Loucy (cell line): Measurements from ENCODE around the gene MAT1A.

Experiments used
- H2AFZ ChIP-seq: fragments of 200-600 bp; sonication (generic); 2 replicates; pipeline ENCODE4 v1.6.0; 2016; ENCODE audit warnings: antibody characterized with exemption, mild to moderate bottlenecking, low read length, moderate library complexity
- H3F3A ChIP-seq: fragments of 200-600 bp; 2 replicates; pipeline ENCODE4 v1.6.0; 2016; ENCODE audit warnings: antibody characterized with exemption, low read depth, mild to moderate bottlenecking
- H3K27me3 ChIP-seq: fragments of 200-600 bp; sonication (generic); 2 replicates; pipeline ENCODE4 v1.6.1; 2014; ENCODE audit warnings: low read length, mild to moderate bottlenecking; ENCODE audit not compliant: insufficient read depth, poor library complexity, severe bottlenecking
- H3K36me3 ChIP-seq: fragments of 200-600 bp; sonication (generic); 2 replicates; pipeline ENCODE4 v1.6.1; 2016; ENCODE audit warnings: low read length; ENCODE audit not compliant: insufficient read depth
- H3K4me1 ChIP-seq: fragments of 200-600 bp; sonication (generic); 2 replicates; pipeline ENCODE4 v1.5.1; 2014; ENCODE audit warnings: low read length, mild to moderate bottlenecking; ENCODE audit not compliant: insufficient read depth, poor library complexity, severe bottlenecking
- H3K4me2 ChIP-seq: fragments of 200-600 bp; sonication (generic); 2 replicates; pipeline ENCODE4 v1.6.0; 2014; ENCODE audit warnings: antibody characterized with exemption, low read length, low read depth, mild to moderate bottlenecking; ENCODE audit not compliant: poor library complexity, severe bottlenecking
- H3K4me3 ChIP-seq: fragments of 200-600 bp; sonication (generic); 2 replicates; pipeline ENCODE4 v1.5.1; 2014; ENCODE audit warnings: low read length, mild to moderate bottlenecking, mixed read lengths; ENCODE audit not compliant: poor library complexity, severe bottlenecking
- H3K79me2 ChIP-seq: fragments of 200-600 bp; sonication (generic); 2 replicates; pipeline ENCODE4 v1.6.1; 2014; ENCODE audit warnings: low read length; ENCODE audit not compliant: insufficient read depth
- H3K9ac ChIP-seq: fragments of 200-600 bp; sonication (generic); 2 replicates; pipeline ENCODE4 v1.6.0; 2014; ENCODE audit warnings: mild to moderate bottlenecking, low read depth, low read length, moderate library complexity; ENCODE audit not compliant: poor library complexity, severe bottlenecking
- H3K9me2 ChIP-seq: fragments of 200-600 bp; sonication (generic); replicated peaks from 2 replicates; pipeline ENCODE4 v1.6.1; 2016; ENCODE audit warnings: low read depth, low read length, mixed read lengths
- H3K9me3 ChIP-seq: fragments of 200-600 bp; sonication (generic); 2 replicates; pipeline ENCODE4 v1.6.1; 2014; ENCODE audit warnings: mild to moderate bottlenecking, antibody characterized with exemption, low read length, low read depth; ENCODE audit not compliant: insufficient read depth
- H4K20me1 ChIP-seq: fragments of 200-600 bp; sonication (generic); 2 replicates; pipeline ENCODE4 v1.6.0; 2014; ENCODE audit warnings: antibody characterized with exemption, low read length, mild to moderate bottlenecking; ENCODE audit not compliant: insufficient read depth, poor library complexity, severe bottlenecking
- EZH2phosphoT487 ChIP-seq: fragments of 200-600 bp; IDR thresholded peaks from 2 replicates; pipeline ENCODE4 v1.6.1; 2018; ENCODE audit warnings: antibody characterized with exemption, mild to moderate bottlenecking, moderate library complexity, borderline replicate concordance
- TF ChIP-seq, protein P1 (sequence below): fragments of 200-600 bp; sonication (generic); conservative IDR thresholded peaks from 2 replicates; pipeline ENCODE4 v1.5.1; 2014; ENCODE audit warnings: mild to moderate bottlenecking, antibody characterized with exemption, low read length

Gene MAT1A

DNA sequence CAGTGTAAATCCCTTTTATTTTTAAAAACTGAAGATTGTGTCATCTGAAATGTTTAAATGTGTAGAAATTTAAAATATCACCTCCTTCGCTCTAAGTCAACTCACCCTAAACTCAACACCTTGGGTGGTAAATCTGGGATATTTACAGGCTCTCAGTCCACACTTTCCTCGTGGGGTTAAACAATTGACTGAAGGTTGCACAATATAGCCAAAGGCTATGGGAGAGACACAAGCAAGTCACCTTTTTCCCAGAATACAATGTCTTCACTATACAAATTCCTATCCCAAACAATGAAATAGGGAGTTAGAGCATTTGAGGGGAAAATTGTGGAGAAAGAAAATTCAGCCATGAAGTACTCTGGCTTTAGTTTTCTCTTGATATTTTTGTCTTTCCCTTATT lies 32.7 kb upstream of the MAT1A start:
- H3F3A ChIP-seq = no peaks in the 10 kb centered on the region
- H3K36me3 ChIP-seq = no peaks in the 10 kb centered on the region
- no peaks in the 10 kb centered on the region for H4K20me1 ChIP-seq
- TF ChIP-seq EZH2phosphoT487 = no peak
- TF ChIP-seq, protein P1, sequence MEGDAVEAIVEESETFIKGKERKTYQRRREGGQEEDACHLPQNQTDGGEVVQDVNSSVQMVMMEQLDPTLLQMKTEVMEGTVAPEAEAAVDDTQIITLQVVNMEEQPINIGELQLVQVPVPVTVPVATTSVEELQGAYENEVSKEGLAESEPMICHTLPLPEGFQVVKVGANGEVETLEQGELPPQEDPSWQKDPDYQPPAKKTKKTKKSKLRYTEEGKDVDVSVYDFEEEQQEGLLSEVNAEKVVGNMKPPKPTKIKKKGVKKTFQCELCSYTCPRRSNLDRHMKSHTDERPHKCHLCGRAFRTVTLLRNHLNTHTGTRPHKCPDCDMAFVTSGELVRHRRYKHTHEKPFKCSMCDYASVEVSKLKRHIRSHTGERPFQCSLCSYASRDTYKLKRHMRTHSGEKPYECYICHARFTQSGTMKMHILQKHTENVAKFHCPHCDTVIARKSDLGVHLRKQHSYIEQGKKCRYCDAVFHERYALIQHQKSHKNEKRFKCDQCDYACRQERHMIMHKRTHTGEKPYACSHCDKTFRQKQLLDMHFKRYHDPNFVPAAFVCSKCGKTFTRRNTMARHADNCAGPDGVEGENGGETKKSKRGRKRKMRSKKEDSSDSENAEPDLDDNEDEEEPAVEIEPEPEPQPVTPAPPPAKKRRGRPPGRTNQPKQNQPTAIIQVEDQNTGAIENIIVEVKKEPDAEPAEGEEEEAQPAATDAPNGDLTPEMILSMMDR = no peak
- no peaks in the 10 kb centered on the region for H3K79me2 ChIP-seq
- no peaks in the 10 kb centered on the region for H3K9me2 ChIP-seq
- H3K27me3 ChIP-seq = no peaks in the 10 kb centered on the region
- no peak overlapping the region for H3K4me3 ChIP-seq
- no peak overlapping the region for H3K4me2 ChIP-seq
- H3K9me3 ChIP-seq = no peaks in the 10 kb centered on the region
- no peak overlapping the region for H2AFZ ChIP-seq
- no peak overlapping the region for H3K9ac ChIP-seq
- peaks cover 16% of the 10 kb centered on the region for H3K4me1 ChIP-seq

DNA sequence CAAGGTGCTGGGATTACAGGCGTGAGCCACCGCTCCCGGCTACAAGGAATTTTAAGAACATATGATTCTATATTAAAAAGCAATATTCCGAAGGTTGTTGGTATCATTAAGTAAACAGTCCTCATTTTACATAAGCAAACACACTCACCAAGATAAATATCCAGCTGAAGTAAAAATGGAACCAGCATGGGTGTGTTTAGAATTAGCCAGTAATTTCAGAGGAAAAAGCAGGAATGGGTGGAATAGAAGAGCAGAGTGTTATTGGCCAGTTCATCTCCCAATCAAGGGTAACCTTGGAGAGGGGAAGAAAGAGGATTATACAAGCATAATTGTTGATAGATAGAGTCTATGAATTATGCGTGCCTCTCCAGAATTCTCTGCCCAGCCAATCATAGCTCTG lies 31.7 kb upstream of the MAT1A start:
- Histone ChIP-seq H4K20me1 (no peaks in the 10 kb centered on the region), H3K27me3 (no peaks in the 10 kb centered on the region), H3K9me3 (no peaks in the 10 kb centered on the region), H3K4me1 (peaks cover 16% of the 10 kb centered on the region), H3F3A (no peaks in the 10 kb centered on the region), H3K79me2 (no peaks in the 10 kb centered on the region), H3K4me3 (no peak overlapping the region), H3K4me2 (no peak overlapping the region), H3K36me3 (no peaks in the 10 kb centered on the region), H3K9ac (no peak overlapping the region), H3K9me2 (no peaks in the 10 kb centered on the region), H2AFZ (no peak overlapping the region)
- TF ChIP-seq EZH2phosphoT487 = no peak
- TF ChIP-seq, protein P1 = no peak

DNA sequence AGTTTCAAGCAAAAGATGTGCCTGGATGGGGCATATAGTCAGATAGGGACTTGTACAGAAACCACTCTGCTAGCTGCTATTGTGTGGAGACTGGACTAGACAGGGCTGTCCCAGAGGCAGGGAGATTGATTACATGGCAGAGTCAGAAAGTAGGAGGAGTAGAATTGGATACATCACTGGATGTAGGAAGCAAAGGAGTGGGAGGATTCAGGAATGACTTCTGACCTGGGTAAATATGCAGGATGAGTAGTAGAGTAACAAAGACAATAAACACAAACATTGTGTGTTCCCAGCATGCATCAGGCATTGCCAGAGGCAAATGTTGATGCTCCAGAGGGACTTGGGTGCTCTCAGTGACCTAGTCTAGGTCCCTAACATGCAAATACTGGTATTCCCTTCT lies 30.9 kb upstream of the MAT1A start:
- TF ChIP-seq, protein P1 = no peak
- TF ChIP-seq EZH2phosphoT487 = no peak
- no peaks in the 10 kb centered on the region for H3K9me2 ChIP-seq
- H3K27me3 ChIP-seq = no peaks in the 10 kb centered on the region
- H4K20me1 ChIP-seq = no peaks in the 10 kb centered on the region
- H3F3A ChIP-seq = no peaks in the 10 kb centered on the region
- H3K9me3 ChIP-seq = no peaks in the 10 kb centered on the region
- H3K79me2 ChIP-seq = no peaks in the 10 kb centered on the region
- H3K36me3 ChIP-seq = no peaks in the 10 kb centered on the region
- H2AFZ ChIP-seq = no peak overlapping the region
- no peak overlapping the region for H3K4me3 ChIP-seq
- H3K4me2 ChIP-seq = no peak overlapping the region
- H3K9ac ChIP-seq = no peak overlapping the region
- H3K4me1 ChIP-seq = peaks cover 16% of the 10 kb centered on the region
